Measurements from ENCODE around the gene GPATCH3. TPM values are rescaled to one million over a fixed set of nuclear protein-coding genes. Genes with fewer than 3 reads are reported as not detected.
A peak's percentile ranks its signal among the peaks of the same experiment; 100 is the strongest.
"Not testable (repeated sequence)": the region's sequence is repeated elsewhere in the genome, so short reads cannot be mapped to it uniquely, and the experiment has no call there.

The GPATCH3 gene
- total RNA-seq, 1 donor from 2014 or later: 12.1 TPM

DNA sequence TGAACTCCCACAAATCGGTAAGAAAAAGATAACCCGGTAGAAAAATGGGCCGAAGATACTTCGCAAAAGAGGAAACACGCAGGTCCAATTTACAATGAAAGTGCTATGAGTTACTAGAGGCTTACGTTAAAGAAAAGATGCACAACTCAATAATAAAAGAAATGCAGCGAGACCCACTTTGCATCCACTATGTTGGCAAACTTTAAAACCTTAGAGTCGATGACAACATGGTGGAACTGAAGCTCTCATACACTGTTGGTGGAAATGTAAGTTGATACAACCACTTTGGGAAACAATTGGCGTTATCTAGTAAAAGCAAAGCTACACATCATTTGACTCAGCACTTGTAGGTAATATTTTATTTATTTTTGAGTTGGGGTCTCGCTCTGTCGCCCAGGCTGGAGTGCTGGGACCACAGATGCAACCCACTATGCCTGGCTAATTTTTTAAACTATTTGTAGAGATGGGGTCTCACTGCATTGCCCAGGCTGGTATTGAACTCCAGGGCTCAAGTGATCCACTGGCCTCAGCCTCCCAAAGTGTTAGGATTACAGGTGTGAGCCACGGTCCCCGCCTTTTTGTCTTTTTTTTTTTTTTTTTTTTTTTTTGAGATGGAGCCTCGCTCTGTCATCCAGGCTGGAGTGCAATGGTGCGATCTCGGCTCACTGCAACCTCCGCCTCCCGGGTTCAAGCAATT lies 696 bp upstream of the GPATCH3 start:
- H3K27ac Mint-ChIP-seq: peak overlapping the region; percentile 99
- DNase-seq: no peak
- H3K9me3 Mint-ChIP-seq: no peaks in the 10 kb centered on the region
- H3K4me1 Mint-ChIP-seq: peaks cover 20% of the 10 kb centered on the region
- H3K4me3 Mint-ChIP-seq: peak overlapping the region; percentile 96
- H3K27me3 Mint-ChIP-seq: no peaks in the 10 kb centered on the region
- peaks cover 14% of the 10 kb centered on the region for H3K36me3 Mint-ChIP-seq (ENCODE audit: low read depth)
- intact Hi-C loops (cut with micrococcal nuclease): loop anchor here (2.0 kb wide), 1 partner anchor 20 kb away; the partner anchor contains the start of gene NUDC

DNA sequence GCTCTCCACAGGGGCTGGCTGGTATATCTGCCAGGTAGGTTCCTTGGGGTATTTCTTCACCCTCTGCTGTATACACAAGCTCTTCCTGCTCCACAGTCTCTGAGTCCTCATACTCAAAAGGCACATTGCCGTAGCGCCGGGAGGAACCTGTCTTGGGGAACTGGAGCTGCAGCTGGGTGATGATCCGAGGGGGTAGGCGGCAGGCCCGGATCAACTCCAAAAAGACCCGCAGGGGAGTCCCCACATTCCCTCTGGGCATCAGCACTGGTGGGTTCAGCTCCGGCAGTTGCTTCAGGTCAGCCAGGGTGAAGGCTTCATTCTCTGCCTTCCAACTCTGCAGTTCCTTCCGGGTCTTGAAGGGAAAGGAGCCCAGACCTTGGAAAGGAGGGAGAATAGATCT lies 2.9 kb downstream of the GPATCH3 start:
- DNase-seq: no peak
- Mint-ChIP-seq H3K9me3 (no peaks in the 10 kb centered on the region), H3K36me3 (ENCODE audit: low read depth) (peaks cover 38% of the 10 kb centered on the region), H3K4me3 (no peak overlapping the region), H3K4me1 (peaks cover 23% of the 10 kb centered on the region), H3K27ac (no peak overlapping the region), H3K27me3 (no peaks in the 10 kb centered on the region)
- intact Hi-C loops (cut with micrococcal nuclease): no loop called here

DNA sequence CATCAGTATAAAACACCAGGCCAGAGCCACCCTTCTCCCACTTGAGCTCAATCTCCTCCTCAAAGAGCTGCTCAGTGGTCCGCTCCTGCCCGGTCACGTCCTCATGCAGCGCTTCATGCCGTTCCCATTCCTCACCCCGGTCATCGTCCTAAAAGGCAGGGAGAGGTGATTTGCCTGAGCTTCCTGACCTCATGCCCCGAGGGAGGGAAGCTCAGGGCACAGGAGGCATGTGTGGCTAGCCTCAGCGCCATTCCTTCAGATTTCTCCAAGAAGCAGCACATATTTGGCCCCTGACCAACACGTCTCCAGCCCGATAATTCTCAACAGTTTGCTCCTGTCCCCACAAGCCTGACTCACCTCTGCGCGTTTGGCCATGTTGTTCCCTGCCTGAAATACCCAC lies 6.0 kb downstream of the GPATCH3 start:
- Mint-ChIP-seq H3K4me1 (peaks cover 19% of the 10 kb centered on the region), H3K27ac (no peak overlapping the region), H3K36me3 (ENCODE audit: low read depth) (peaks cover 44% of the 10 kb centered on the region), H3K27me3 (no peaks in the 10 kb centered on the region), H3K9me3 (no peaks in the 10 kb centered on the region), H3K4me3 (no peak overlapping the region)
- intact Hi-C loops (cut with micrococcal nuclease): no loop called here
- DNase-seq: no peak

DNA sequence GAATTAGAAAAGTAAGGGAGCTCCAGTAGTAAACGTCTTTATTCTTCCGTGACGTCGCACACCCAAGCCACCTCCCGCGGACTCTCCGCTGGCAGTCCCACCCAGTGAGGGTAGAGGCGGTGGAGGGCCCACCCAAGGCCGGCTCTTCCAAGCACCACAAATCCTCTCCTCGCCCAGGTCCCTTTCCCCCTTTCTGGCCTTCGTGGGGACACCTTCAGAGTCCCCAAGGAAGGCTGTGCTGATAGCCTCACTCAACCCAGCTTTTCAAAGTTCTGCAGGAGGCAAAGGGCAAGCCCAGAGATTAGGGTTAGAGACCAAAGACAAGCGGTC lies 9.8 kb downstream of the GPATCH3 start:
- Mint-ChIP-seq H3K36me3 (ENCODE audit: low read depth) (peaks cover 52% of the 10 kb centered on the region), H3K27me3 (no peaks in the 10 kb centered on the region), H3K4me3 (peak overlapping the region; percentile 96), H3K9me3 (no peaks in the 10 kb centered on the region), H3K27ac (peak overlapping the region; percentile 94), H3K4me1 (peaks cover 22% of the 10 kb centered on the region)
- intact Hi-C loops (cut with micrococcal nuclease): loop anchor here (1.0 kb wide), 2 partner anchors 25 to 31 kb away; partner anchors contain the start of gene NUDC
- DNase-seq: no peak

DNA sequence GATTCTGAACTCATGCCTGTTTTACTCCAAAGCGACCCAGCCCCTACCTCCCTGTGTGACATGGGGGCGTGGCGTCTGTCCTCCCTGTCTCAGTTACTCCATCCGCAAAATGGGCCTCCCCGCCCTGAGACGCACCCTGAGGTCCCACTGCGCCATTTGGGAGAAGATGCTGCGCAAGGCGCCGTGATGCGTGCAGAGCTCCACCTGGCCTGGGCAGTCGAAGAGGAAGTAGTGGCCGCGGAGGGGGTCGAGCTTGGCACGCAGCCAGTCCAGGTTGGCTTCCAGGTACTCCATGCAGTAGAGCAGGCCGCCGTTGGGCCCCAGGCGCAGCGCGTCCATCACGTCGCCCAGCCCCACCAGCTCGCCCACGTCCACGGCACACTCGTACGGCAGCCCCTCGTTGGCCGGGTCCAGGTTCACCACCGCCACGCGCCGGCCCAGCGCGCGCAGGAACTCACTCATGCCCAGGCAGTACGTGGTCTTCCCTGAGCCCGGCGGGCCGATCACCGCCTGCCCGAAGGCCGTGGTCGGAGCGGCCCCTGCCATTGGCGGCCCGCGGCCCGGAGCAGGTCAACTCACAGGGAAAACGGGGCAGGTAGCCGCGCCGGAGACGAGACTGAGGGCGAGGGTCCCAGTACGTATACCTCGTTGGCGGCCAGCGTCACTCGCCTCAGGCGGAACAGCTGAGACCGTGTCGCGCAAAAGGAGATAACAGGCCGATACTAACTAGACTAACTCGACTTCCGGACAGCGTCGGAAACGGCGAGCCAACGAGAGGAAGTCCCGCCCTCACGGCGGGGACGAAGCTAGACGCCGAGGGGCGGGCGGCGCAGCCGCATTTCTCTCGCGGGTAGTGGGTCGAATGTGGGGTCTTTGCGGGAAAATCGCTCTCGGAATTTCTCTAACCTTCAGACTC lies 10.5 kb downstream of the GPATCH3 start, which contains the start of gene GPN2:
Gene GPN2 (minus strand): TSS at position 733 of the 916 bp plus-strand sequence. CDS start 187 bp downstream, at position 546.
- peaks cover 57% of the 10 kb centered on the region for H3K36me3 Mint-ChIP-seq (ENCODE audit: low read depth)
- no peaks in the 10 kb centered on the region for H3K27me3 Mint-ChIP-seq
- intact Hi-C loops (cut with micrococcal nuclease): loop anchor here (1.0 kb wide), 2 partner anchors 25 to 31 kb away; partner anchors contain the start of gene NUDC

DNA sequence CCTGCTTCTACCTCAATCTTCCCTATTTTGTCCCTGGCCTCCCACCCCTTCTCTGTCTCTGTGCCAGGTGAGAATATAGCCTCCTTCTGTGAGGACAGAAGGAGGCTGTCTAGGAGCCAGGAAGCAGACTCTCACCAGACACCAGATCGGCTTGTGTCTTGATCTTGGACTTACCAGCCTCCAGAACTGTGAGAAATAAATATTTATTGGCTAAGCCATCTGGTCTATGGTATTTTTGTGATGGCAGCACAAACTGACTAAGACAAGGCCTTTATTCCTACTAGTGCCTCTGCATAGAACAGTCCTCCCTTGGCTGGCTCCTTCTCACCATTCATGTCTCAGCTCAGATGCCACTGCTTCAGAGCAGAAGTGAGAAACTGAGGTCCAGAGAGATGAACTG lies 12.0 kb downstream of the GPATCH3 start:
- intact Hi-C loops (cut with micrococcal nuclease): no loop called here
- no peak for DNase-seq
- peak overlapping the region; percentile 96 for H3K4me3 Mint-ChIP-seq
- H3K4me1 Mint-ChIP-seq: peaks cover 19% of the 10 kb centered on the region
- no peaks in the 10 kb centered on the region for H3K27me3 Mint-ChIP-seq
- peaks cover 56% of the 10 kb centered on the region for H3K36me3 Mint-ChIP-seq (ENCODE audit: low read depth)
- peak overlapping the region; percentile 29 for H3K27ac Mint-ChIP-seq
- H3K9me3 Mint-ChIP-seq: no peaks in the 10 kb centered on the region

More for the DNA sequence above, 10.5 kb downstream of the GPATCH3 start, which contains the start of gene GPN2:
- Mint-ChIP-seq H3K27ac (peak within 1 kb of the TSS; percentile 94), H3K9me3 (no peaks in the 10 kb centered on the region), H3K4me3 (peak within 1 kb of the TSS; percentile 96), H3K4me1 (peaks cover 22% of the 10 kb centered on the region)
- DNase-seq: peak; percentile 95

DNA sequence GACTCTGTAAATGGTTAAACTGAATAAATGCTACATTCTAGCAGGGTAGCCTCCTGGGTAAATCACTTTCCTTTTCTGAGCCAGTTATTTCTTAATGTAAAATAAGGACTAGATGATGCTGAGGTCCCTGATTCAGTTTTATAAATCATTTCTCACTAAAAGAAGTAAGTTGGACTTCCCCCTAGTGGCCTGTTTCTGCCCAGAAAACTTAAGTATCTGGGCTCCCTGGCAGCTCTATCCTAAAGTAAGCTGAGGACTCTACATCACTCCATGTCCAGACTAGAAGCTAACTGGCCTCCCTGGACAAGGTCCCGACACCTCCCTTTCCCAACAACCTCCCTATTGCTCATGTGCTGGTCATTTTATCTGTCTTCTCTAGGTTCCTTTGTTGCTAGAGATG lies 13.1 kb downstream of the GPATCH3 start:
- H3K4me3 Mint-ChIP-seq: peak overlapping the region; percentile 43
- peak; percentile 73 for DNase-seq
- peaks cover 53% of the 10 kb centered on the region for H3K36me3 Mint-ChIP-seq (ENCODE audit: low read depth)
- no peaks in the 10 kb centered on the region for H3K9me3 Mint-ChIP-seq
- intact Hi-C loops (cut with micrococcal nuclease): no loop called here
- no peak overlapping the region for H3K27ac Mint-ChIP-seq
- no peaks in the 10 kb centered on the region for H3K27me3 Mint-ChIP-seq
- peaks cover 19% of the 10 kb centered on the region for H3K4me1 Mint-ChIP-seq

DNA sequence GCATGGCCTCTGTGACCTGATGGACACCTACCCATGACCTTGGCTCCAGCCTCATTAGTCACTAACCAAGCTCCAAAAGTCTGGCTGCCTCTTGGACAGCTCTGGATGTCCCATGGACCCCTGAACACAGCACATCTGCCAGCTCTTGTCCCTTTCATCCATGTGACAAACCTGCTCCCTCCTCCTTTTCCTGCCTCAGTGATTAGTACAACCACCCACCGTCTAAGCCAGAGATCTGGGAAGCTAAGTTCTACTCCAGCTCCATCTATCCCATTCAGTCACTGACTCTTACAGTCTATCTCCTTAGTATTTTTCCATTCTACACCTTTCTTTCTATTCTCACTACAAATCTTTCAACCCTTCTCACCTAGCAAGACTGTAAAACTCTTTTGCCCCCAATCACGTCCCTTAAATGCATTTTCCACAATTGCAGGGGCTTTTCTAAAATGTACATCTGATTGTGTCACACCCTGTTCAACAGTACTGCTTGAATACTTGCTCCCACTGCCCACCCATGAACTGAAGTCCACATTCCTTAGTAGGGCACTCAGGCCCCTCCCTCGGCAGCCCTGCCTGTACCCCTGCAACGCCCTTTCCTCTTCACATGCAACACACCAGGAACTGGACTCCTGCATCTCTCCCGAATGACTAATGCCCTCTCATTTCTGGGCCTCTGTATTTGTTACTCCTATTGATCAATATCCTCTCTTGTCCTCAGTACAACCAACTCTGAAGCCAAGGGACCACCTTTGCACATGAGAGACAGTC lies 17.4 kb downstream of the GPATCH3 start:
- no peak overlapping the region for H3K27ac Mint-ChIP-seq

DNA sequence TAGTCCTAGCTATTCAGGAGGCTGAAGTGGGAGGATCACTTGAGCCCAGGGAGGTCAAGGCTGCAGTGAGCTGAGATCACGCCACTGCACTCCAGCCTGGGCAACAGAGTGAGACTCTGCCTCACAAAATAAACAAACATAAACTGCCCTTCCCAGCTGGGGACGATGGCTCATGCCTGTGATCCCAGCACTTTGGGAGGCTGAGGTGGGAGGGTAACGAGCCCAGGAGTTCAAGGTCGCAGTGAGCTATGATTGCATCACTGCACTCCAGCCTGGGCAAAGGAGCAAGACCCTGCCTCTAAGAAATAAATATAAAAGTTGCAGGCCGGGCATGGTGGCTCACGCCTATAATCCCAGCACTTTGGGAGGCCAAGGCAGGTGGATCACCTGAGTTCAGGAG lies 18.7 kb downstream of the GPATCH3 start:
- H3K4me3 Mint-ChIP-seq; intact Hi-C loops (cut with micrococcal nuclease); H3K27ac Mint-ChIP-seq; DNase-seq; H3K27me3 Mint-ChIP-seq; H3K9me3 Mint-ChIP-seq; H3K4me1 Mint-ChIP-seq: not testable (repeated sequence)
- H3K36me3 Mint-ChIP-seq (ENCODE audit: low read depth): peaks cover 44% of the 10 kb centered on the region

More for the DNA sequence above, 17.4 kb downstream of the GPATCH3 start:
- Mint-ChIP-seq H3K9me3 (no peaks in the 10 kb centered on the region), H3K36me3 (ENCODE audit: low read depth) (peaks cover 45% of the 10 kb centered on the region), H3K27me3 (no peaks in the 10 kb centered on the region), H3K4me1 (peaks cover 2% of the 10 kb centered on the region), H3K4me3 (no peak overlapping the region)
- intact Hi-C loops (cut with micrococcal nuclease): no loop called here
- no peak for DNase-seq

DNA sequence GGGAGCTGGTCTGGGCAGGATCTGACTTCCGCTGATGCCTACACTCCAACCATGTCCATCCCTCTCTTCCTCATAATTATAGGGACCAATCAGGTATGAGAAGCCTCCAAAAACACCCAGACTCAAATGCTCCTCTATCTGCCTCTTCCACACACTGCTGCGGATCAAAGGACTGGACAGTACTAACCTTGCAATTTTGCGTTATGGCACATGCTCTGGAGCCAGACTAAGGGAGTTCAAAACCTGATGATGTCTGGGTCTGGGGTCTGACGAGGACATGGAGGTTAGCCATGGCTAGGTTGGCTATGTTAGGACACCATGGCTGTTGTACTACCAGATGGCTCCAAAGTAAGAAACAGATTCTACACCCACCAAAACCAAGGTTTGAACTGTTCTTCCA lies 20.5 kb downstream of the GPATCH3 start:
- DNase-seq: no peak
- H3K36me3 Mint-ChIP-seq (ENCODE audit: low read depth): peaks cover 38% of the 10 kb centered on the region
- H3K27ac Mint-ChIP-seq: no peak overlapping the region
- intact Hi-C loops (cut with micrococcal nuclease): loop anchor here (2.0 to 5.0 kb wide), 2 partner anchors 69 to 87 kb away; no protein-coding TSS in a partner anchor
- peaks cover 2% of the 10 kb centered on the region for H3K4me1 Mint-ChIP-seq
- no peaks in the 10 kb centered on the region for H3K27me3 Mint-ChIP-seq
- no peak overlapping the region for H3K4me3 Mint-ChIP-seq
- no peaks in the 10 kb centered on the region for H3K9me3 Mint-ChIP-seq

DNA sequence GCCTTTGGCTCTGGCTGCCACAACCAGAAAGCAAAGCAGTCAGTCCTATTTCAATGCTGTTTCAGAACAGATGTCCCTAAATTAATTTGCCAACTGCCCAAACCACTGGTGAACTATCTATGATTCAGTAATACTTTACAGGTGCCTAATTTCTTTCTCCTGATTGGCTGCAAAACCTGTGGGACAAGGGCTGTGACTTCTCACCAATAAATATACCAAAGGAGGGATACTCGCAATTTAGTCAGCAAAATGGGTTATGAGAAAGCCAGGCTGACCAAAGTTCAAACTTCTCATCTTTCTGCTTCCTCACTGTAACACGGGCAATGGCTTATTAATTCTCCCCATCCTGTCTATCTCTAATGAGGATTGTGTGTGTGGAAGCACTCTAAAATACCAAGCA lies 22.9 kb downstream of the GPATCH3 start:
- no peak for DNase-seq
- H3K9me3 Mint-ChIP-seq: no peaks in the 10 kb centered on the region
- no peak overlapping the region for H3K4me3 Mint-ChIP-seq
- H3K27me3 Mint-ChIP-seq: no peaks in the 10 kb centered on the region
- peaks cover 18% of the 10 kb centered on the region for H3K36me3 Mint-ChIP-seq (ENCODE audit: low read depth)
- peaks cover 2% of the 10 kb centered on the region for H3K4me1 Mint-ChIP-seq
- intact Hi-C loops (cut with micrococcal nuclease): loop anchor here (5.0 kb wide), 1 partner anchor 85 kb away; no protein-coding TSS in a partner anchor
- no peak overlapping the region for H3K27ac Mint-ChIP-seq

DNA sequence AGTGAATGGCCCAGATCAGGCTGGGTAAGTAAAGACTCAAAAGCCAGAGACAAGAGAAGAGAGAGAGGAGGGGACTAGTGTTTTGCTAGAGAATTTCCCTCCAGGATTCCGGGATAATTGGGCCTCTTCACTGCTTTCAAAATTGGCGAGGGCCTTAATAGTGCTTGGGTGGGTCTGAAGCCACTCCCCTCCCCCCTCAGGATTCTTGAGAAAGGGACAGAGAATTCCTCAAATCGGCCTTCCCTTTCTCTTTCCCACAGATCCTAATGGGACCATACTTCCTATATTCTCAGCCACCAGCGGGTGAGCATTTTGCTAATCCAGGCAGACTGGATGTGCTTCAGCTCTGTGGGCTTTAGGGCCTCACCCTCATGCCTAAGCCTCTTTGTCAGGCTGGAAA lies 25.4 kb downstream of the GPATCH3 start:
- Mint-ChIP-seq H3K36me3 (ENCODE audit: low read depth) (peaks cover 13% of the 10 kb centered on the region), H3K4me1 (peaks cover 2% of the 10 kb centered on the region), H3K9me3 (no peaks in the 10 kb centered on the region), H3K4me3 (no peak overlapping the region), H3K27ac (no peak overlapping the region), H3K27me3 (no peaks in the 10 kb centered on the region)
- DNase-seq: no peak
- intact Hi-C loops (cut with micrococcal nuclease): loop anchor here (5.0 kb wide), 1 partner anchor 83 kb away; no protein-coding TSS in a partner anchor

DNA sequence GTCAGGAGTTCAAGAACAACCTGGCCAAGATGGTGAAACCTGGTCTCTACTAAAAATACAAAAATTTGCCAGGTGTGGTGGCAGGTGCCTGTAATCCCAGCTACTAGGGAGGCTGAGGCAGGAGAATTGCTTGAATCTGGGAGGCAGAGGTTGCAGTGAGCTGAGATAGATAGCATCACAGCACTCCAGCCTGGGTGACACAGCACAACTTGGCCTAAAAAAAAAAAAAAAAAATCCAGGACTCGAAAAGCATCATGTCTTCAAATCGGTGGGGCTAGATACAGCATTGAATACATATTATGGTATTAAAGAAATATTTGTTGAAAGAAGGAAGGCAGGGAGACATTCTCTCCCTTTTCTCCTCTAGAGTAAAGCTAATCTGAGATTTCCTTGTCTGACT lies 27.2 kb downstream of the GPATCH3 start:
- H3K4me1 Mint-ChIP-seq; H3K4me3 Mint-ChIP-seq; intact Hi-C loops (cut with micrococcal nuclease); H3K9me3 Mint-ChIP-seq; H3K36me3 Mint-ChIP-seq (ENCODE audit: low read depth); DNase-seq; H3K27me3 Mint-ChIP-seq; H3K27ac Mint-ChIP-seq: not testable (repeated sequence)

All from activated CD4-positive, alpha-beta T cell treated with anti-CD3 and anti-CD28 coated beads, Interleukin-2, amount 10 ng/mL, durations not matched to agents 24 days and 14 days (primary cell).